Spleen (tissue), 7 donors: ENCODE measurements around the gene APBB1IP.

Experiments
- CTCF ChIP-seq, 11 experiments: fragments of 200-600 bp in 7 of 11; fragments of 450-650 bp in 4 of 11; sonication (generic) in 4 of 11; IDR thresholded peaks in 8 of 11; conservative IDR thresholded peaks in 3 of 11; 1 replicate in 7 of 11; 2 replicates in 4 of 11; pipeline versions ENCODE4 v1.4.0 to v1.8.0; 2016 to 2021; ENCODE audit warnings: antibody characterized with exemption in 11 of 11, inconsistent platforms in 4 of 11, mild to moderate bottlenecking in 1 of 11
- POLR2A ChIP-seq, 3 donors: fragments of 450-650 bp; IDR thresholded peaks; one replicate each; pipeline ENCODE4 v1.5.1; 2017; ENCODE audit warnings: antibody characterized with exemption in 3 of 3, mild to moderate bottlenecking in 1 of 3
- donor health status: DM: no; HTN: no; CAD: no; lungs with moderate emphysema.
- donor health status: DM: no; HTN: no; CAD: no.
- donor health status: DM: no; HTN: no; CAD: no.

GRCh38 chr10:26554246-26554645 is 116.1 kb downstream of the APBB1IP start:
- TF ChIP-seq CTCF (IDR thresholded peaks at IDR 0.05 in 8 of 11, conservative IDR thresholded peaks at IDR 0.05 in 3 of 11) (no peak), POLR2A (IDR thresholded peaks at IDR 0.05) (no peak)
